Measurements from ENCODE around the gene OR5I1. TPM values are rescaled to one million over a fixed set of nuclear protein-coding genes. Genes with fewer than 3 reads are reported as not detected.

The OR5I1 gene
- not detected in 2 replicates for total RNA-seq

DNA sequence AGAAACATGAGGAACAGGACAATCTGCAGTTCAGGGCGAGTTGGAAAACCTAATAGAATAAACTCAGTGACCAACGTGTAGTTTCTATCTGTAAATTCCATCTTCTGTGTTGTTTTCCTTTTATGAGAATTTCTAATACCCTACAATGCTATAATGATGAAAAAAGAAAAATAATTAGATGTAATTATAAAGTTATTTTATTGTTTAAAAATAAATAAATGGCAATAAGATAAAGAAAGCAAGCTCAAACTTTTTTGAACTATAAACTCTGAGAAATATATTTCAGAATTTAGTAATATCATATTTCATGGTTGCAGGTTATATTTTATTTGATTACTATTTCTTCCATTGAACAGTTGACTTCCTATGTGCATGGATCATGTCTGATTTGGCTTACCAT is at the start of gene OR5I1:
Gene OR5I1 (minus strand): TSS at position 101 of the 400 bp plus-strand sequence. CDS start 0 bp downstream, at position 101.

DNA sequence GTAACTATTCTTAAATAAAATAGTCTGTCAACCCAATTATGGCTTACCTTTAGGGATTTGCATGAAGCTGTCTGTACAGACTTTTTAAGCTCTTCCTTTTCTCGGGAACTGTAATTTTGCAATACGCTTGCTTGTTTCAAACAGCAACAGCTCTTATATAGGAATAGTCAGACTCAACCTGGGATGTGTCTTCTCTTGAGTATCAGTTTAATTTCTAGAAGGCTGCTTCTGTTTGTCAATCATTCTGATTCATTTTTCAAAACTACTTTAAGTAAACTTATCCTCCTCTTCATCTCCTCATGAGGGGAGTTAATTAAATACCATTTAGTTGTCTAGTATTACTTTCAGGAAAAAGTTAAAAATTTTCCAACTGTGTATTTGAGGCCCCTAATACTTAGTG is 33.6 kb upstream of the OR5I1 start, which contains the start of gene OR10AG1:
Gene OR10AG1 (minus strand): TSS at position 101 of the 400 bp plus-strand sequence. CDS start 38 bp downstream, at position 63.

GRCh38 chr11:55914482-55914881 is 21.7 kb downstream of the OR5I1 start, which contains the start of gene OR5W2:
TSS of gene OR5W2 (minus strand) at chr11:55914582. CDS start at chr11:55914582, 0 bp downstream.

Other genes with a start within 250 kb of the OR5I1 start
- not detected in 2 replicates for gene OR5D13, start 163.0 kb downstream of the OR5I1 start, total RNA-seq
- not detected in 2 replicates for gene OR5D14, start 140.8 kb downstream of the OR5I1 start, total RNA-seq
- not detected in 2 replicates for gene OR5L1, start 125.0 kb downstream of the OR5I1 start, total RNA-seq
- gene OR5D18, start 116.8 kb downstream of the OR5I1 start, total RNA-seq, result not detected in 2 replicates
- gene OR5L2, start 109.2 kb downstream of the OR5I1 start, total RNA-seq, result not detected in 2 replicates
- not detected in 2 replicates for gene OR5D16, start 97.6 kb downstream of the OR5I1 start, total RNA-seq
- not detected in 2 replicates for gene TRIM51, start 53.1 kb downstream of the OR5I1 start, total RNA-seq
- gene OR5W2, start 21.8 kb downstream of the OR5I1 start, total RNA-seq, result not detected in 2 replicates
- not detected in 2 replicates for gene OR10AG1, start 33.5 kb upstream of the OR5I1 start, total RNA-seq
- not detected in 2 replicates for gene OR5F1, start 58.2 kb upstream of the OR5I1 start, total RNA-seq
- not detected in 2 replicates for gene OR5AS1, start 91.3 kb upstream of the OR5I1 start, total RNA-seq
- not detected in 2 replicates for gene OR8I2, start 156.9 kb upstream of the OR5I1 start, total RNA-seq
- gene OR8H2, start 167.3 kb upstream of the OR5I1 start, total RNA-seq, result not detected in 2 replicates
- not detected in 2 replicates for gene OR8H3, start 186.0 kb upstream of the OR5I1 start, total RNA-seq
- gene OR8J3, start 203.8 kb upstream of the OR5I1 start, total RNA-seq, result not detected in 2 replicates
- gene OR8K5, start 223.9 kb upstream of the OR5I1 start, total RNA-seq, result not detected in 2 replicates
- gene OR5J2, start 240.2 kb upstream of the OR5I1 start, total RNA-seq, result not detected in 2 replicates